Colon (tissue), 2 donors: Measurements from ENCODE around the gene STX1A.
"Not testable (repeated sequence)": the region's sequence is repeated elsewhere in the genome, so short reads cannot be mapped to it uniquely, and the experiment has no call there.

Source experiments
- FAIRE-seq: peaks from 2 replicates; lab custom pipeline; 2012; peaks lifted over from hg19 to GRCh38; lab: Jason Lieb, UNC
- donor health status: control.
- donor health status: control.

Gene STX1A

GRCh38 chr7:73681031-73681430 is 38.4 kb downstream of the STX1A start:
- FAIRE-seq: no peak

DNA sequence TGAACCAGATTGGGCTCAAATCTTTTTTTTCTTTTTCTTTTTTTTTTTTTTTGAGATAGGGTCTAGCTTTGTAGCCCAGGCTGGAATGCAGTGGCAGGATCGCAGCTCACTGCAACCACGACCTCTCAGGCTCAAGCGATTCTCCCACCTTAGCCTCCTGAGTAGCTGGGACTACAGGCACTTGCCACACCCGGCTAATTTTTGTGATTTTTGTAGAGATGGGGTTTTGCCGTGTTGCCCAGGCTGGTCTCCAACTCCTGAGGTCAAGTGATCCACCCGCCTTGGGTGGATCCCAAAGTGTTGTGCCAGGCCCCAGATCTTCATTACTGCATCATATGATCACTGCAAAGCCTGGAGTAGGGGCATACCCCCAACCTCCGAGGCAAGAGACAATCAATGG is 39.0 kb downstream of the STX1A start:
- FAIRE-seq: no peak

GRCh38 chr7:73679709-73680108 is 39.8 kb downstream of the STX1A start:
- FAIRE-seq: no peak

GRCh38 chr7:73678862-73679261 is 40.6 kb downstream of the STX1A start:
- no peak for FAIRE-seq

DNA sequence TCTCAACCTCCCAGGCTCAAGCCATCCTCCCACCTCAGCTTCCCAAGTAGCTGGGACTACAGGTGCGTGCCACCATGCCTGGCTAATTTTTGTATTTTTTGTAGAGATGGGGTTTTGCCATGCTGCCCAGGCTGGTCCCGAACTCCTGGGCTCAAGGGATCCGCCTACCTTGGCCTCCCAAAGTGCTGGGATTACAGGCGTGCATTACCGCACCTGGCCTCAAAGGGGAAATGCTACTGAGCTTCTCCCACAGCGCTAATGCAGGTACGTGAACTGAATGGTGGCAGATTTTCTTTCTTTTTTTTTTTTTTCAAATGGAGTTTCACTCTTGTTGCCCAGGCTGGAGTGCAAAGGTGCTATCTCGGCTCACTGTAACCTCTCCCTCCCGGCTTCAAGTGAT is 43.4 kb downstream of the STX1A start:
- FAIRE-seq: not testable (repeated sequence)

GRCh38 chr7:73674468-73675124 is 44.9 kb downstream of the STX1A start:
- FAIRE-seq: no peak

- no peak for FAIRE-seq
These were observed 47.5 kb downstream of the STX1A start for GRCh38 chr7:73671857-73672445.

GRCh38 chr7:73671322-73671661 is 48.2 kb downstream of the STX1A start:
- no peak for FAIRE-seq

DNA sequence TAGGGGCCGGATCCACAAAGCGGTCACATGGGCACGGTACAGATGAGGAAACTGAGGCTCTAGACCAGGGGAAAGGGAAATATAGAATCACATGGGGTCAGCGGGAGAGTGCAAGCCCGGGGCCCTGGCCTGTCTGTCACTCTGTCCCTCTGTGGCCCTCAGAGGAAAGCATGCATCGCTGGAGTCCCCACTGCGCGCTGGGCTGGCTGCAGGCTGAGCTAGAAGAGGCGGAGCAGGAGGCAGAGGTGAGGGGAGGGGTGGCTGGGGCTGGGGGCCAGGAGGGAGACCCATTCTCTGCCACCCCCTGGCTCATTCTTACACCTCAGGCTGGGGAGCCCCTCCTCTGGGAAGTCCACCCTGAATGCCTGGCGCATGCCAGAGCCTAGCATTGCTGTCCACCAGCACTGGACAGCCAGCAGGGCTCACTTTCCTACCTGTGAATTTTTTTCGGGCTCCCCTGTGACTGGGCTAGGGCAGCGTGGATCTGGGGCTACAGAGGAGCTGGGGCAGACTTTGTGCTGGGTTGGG is 49.5 kb downstream of the STX1A start:
- FAIRE-seq: no peak

DNA sequence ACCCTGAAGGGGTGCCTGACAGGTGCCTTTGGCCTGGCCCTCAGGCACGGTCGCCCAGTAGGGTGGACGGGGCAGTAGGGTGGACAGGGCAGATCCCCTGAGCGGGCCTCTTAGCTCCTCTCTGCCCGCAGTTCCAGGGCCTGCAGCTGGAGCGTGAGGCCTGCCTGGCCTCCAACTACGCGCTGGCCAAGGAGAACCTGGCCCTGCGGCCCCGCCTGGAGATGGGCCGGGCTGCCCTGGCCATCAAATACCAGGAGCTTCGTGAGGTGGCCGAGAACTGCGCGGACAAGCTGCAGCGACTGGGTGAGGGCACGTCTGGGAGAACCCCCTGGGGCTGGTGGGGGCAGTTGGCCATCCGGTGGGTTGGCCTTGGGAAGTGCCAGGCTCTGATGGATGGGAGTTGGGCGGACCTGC is 50.2 kb downstream of the STX1A start:
- no peak for FAIRE-seq

DNA sequence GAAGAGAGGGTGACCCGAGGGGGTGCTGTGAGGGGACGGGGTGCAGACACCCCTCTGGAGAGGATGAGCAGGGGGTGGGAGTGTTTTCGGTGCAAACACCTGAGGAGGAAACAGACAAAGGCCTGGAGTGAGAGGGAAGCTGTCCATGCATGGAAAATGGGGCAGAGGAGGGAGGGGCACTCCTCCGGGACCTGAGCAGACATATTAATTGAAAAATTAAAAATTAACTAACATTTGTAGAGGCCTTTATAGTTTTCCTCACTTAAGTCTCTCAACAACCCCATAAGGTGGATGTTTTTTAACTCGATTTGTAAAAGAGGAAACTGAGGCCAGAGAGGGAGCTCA is 50.6 kb downstream of the STX1A start:
- FAIRE-seq: no peak

GRCh38 chr7:73668103-73668885 is 51.2 kb downstream of the STX1A start:
- FAIRE-seq: no peak

- FAIRE-seq: no peak
These were observed 51.9 kb downstream of the STX1A start, which contains the start of gene VPS37D for GRCh38 chr7:73667344-73668102. VPS37D (plus strand) TSS chr7:73667831; CDS start chr7:73667959, 128 bp downstream.

GRCh38 chr7:73663033-73663432 is 56.4 kb downstream of the STX1A start:
- no peak for FAIRE-seq

GRCh38 chr7:73660594-73660993 is 58.9 kb downstream of the STX1A start:
- not testable (repeated sequence) for FAIRE-seq

DNA sequence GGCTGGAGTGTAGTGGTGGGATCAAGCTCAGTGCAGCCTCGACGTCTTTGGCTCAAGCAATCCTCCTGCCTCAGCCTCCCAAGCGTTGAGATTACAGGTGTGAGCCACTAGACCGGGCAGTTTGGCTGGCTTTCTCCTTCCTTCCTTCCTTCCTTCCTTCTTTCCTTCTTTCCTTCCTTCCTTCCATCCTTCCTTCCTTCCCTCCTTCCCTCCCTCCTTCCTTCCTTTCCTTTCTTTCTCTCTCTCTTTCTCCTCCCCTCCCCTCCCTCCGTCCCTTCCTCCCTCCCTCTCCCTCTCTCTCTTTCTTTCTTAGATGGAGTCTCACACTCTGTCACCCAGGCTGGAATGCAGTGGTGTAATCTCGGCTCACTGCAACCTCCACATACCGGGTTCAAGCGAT is 59.5 kb downstream of the STX1A start:
- FAIRE-seq: no peak

DNA sequence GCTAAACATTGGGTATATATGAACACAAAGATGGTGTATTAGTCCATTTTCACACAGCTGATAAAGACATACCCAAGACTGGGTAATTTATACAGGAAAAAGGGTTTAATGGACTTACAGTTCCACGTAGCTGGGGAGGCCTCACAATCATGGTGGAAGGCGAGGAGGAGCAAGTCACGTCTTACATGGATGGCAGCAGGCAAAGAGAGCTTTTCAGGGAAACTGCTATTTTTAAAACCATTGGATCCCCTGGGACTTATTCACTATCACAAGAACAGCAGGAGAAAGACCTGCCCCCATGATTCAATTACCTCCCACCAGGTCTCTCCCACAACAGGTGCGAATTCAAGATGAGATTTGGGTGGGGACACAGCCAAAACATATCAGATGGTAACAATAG is 64.2 kb downstream of the STX1A start:
- FAIRE-seq: not testable (repeated sequence)

GRCh38 chr7:73652541-73652949 is 66.9 kb downstream of the STX1A start:
- FAIRE-seq: no peak

DNA sequence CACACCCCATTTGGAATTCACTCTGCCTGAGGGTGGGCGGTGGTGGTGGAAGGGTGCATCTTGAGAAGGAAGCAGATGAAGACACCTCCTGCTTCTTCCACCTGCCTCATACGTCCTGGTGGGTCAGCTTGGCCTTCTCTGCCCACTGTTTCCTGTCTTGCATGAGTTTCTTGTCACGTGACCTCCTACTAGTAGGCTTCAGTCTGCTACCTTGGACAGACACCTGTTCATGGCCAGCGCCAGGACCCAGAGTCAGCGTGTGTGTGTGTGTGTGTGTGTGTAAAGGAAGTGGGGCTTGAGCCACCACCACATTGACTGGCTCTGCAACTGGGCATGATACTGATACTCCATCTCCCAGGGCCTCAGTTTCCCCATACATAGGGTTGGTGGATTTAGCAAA is 68.9 kb downstream of the STX1A start:
- FAIRE-seq: no peak

- no peak for FAIRE-seq
These were observed 69.9 kb downstream of the STX1A start for GRCh38 chr7:73649576-73649975.
